Panc1 (cell line): ENCODE measurements around the gene GRAMD1C.

Experiments
- CTCF ChIP-seq: fragments of 450-650 bp; IDR thresholded peaks from 2 replicates; pipeline ENCODE4 v1.5.1; 2017; ENCODE audit warnings: mild to moderate bottlenecking
- TCF7L2 ChIP-seq: IDR thresholded peaks from 2 replicates; pipeline ENCODE4 v1.6.1; 2011; ENCODE audit warnings: mild to moderate bottlenecking, low read depth, low read length, inconsistent platforms

DNA sequence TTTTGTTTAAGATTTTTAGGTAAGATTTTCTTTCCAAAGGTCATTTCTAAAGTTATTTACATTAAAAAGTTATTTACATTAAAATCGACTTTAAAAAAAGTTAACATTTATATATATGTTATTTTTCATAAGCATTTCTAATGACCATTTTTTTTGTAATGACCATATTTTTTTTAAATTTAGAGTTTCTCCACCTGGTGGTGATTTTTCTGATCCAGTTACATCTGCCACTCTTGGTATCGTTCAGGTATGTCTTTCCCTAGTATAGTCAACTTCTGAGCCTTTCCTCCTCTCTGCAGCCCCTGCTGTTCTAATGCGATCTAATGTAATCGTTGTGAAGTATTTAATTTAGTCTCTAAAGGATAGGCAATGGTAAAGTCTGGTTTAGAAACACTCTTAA, 42.9 kb upstream of the GRAMD1C start:
- TF ChIP-seq CTCF (no peak), TCF7L2 (no peak)
